ENCODE data around the gene FBP1.

DNA sequence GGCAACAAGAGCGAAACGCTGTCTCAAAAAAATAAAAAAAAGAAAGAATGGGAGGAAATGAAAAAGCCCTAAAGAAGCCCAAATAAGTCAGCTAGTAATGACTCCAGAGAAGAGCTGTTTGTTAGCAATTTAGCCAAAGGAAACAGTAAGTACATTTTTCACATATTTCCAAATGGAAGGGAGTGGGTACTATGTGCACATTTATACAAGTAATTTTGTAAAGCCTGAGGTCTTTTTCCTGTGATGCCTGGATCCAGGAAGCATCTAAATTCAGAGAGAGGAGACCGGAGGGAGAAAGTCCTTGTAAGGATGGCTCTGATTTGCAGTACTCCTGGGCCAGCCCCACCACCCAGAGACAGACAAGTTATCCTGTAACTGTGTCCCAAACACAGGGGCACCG is 14.7 kb downstream of the FBP1 start:
- TF ChIP-seq CTCF (IDR thresholded peaks at IDR 0.05; ENCODE audit: extremely low read depth in 1 of 2, insufficient read depth in 1 of 2, low read depth in 1 of 2, low read length in 2 of 2) = no peak
- no peak for TF ChIP-seq EZH2 (IDR thresholded peaks at IDR 0.05; ENCODE audit: borderline replicate concordance, low read depth, low read length, severe bottlenecking)
- no peak for TF ChIP-seq FOS (IDR thresholded peaks at IDR 0.05; ENCODE audit: borderline replicate concordance, insufficient read depth, low read length)
- no peak for TF ChIP-seq POLR2AphosphoS5 (IDR thresholded peaks at IDR 0.05; ENCODE audit: insufficient read depth, low read depth, low read length)
- no peak for TF ChIP-seq MAX (IDR thresholded peaks at IDR 0.05; ENCODE audit: insufficient read depth, insufficient read length)
